ENCODE measurements around the gene PTP4A2. TPM values are rescaled to one million over a fixed set of nuclear protein-coding genes. Genes with fewer than 3 reads are reported as not detected.

Gene PTP4A2
- total and polyA plus RNA-seq, 2 donors (not counting 3 experiments of a cell fraction or from before 2014, with no cell fraction given): 74.1 to 184 TPM

DNA sequence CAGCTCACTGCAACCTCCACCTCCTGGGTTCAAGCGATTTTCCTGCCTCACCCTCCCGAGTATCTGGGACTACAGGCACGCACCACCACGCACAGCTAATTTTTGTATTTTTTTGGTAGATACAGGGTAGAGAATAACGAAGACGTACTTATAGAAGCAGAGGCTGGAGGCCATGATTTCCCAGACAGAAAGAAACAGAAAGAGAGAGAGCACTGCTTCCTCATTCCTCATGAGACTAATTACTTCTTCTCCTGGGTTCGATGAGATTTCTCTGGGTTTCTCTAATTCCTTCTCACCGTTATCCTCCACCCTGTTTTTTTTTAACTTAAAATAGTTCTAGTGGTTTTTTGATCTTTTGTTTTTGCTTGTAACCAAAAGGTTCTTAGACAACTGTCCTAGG lies 23.4 kb upstream of the PTP4A2 start:
- Histone ChIP-seq H3K9me1 (replicated peaks; ENCODE audit: control insufficient read depth, extremely low read depth, insufficient read depth, low read length) (no peaks in the 10 kb centered on the region), H3K4me1 (ENCODE audit: control insufficient read depth, extremely low read depth, insufficient read depth, low read length) (no peaks in the 10 kb centered on the region), H3K79me2 (ENCODE audit: control insufficient read depth, insufficient read depth, low read length) (no peaks in the 10 kb centered on the region), H3K36me3 (ENCODE audit: control insufficient read depth in 2 of 2, extremely low read depth in 1 of 2, insufficient read depth in 2 of 2, low read length in 2 of 2) (no peaks in the 10 kb centered on the region), H3K27ac (ENCODE audit: insufficient read depth, low read depth, low read length) (no peak overlapping the region), H4K20me1 (replicated peaks; ENCODE audit: control insufficient read depth, extremely low read depth, insufficient read depth, low read length) (no peaks in the 10 kb centered on the region), H3K4me3 (replicated peaks in 1 of 3; ENCODE audit: insufficient read depth in 1 of 3, low read depth in 1 of 3, low read length in 3 of 3) (no peak overlapping the region), H2AFZ (ENCODE audit: low read depth, low read length) (no peak overlapping the region), H3K27me3 (ENCODE audit: control insufficient read depth in 2 of 2, insufficient read depth in 2 of 2, low read length in 2 of 2) (no peaks in the 10 kb centered on the region), H3K9me3 (replicated peaks; ENCODE audit: control insufficient read depth, insufficient read depth, low read length) (no peaks in the 10 kb centered on the region), H3K9ac (replicated peaks; ENCODE audit: extremely low read depth, insufficient read depth, low read length) (no peak overlapping the region), H3K4me2 (ENCODE audit: insufficient read depth, low read length) (no peak overlapping the region)
- CTCF ChIA-PET: interaction anchor here (1.1 to 6.4 kb wide), 5 partner anchors 9 to 198 kb away, joined by 3 to 197 read pairs (median 4); partner anchors contain the start of genes PTP4A2 and SPOCD1
- POLR2A ChIA-PET: interaction anchor here (0.5 to 1.3 kb wide), 2 partner anchors 26 to 285 kb away, joined by 3 to 4 read pairs; no protein-coding TSS in a partner anchor
- no TSS peak for BruUV-seq (replicated peaks)
- dilution Hi-C loops (cut with MboI; ENCODE audit: extremely low pct_ligation_motif_present, low sequenced_read_pairs) (no loop called here), intact Hi-C loops (cut with micrococcal nuclease) (loop anchor here (5.0 kb wide), 1 partner anchor 299 kb away; no protein-coding TSS in a partner anchor)
- TF ChIP-seq JUN (IDR thresholded peaks at IDR 0.05; ENCODE audit: borderline replicate concordance, insufficient read depth, insufficient read length, low read depth) (no peak), POLR2A (IDR thresholded peaks at IDR 0.05; ENCODE audit: low read depth, low read length) (no peak), GATA2 (IDR thresholded peaks at IDR 0.05; ENCODE audit: insufficient read depth, insufficient read length, low read depth, low read length) (no peak), FOS (IDR thresholded peaks at IDR 0.05; ENCODE audit: borderline replicate concordance, insufficient read depth, low read length) (no peak), MAX (IDR thresholded peaks at IDR 0.05; ENCODE audit: insufficient read depth, insufficient read length) (no peak), POLR2AphosphoS5 (IDR thresholded peaks at IDR 0.05; ENCODE audit: insufficient read depth, low read depth, low read length) (no peak), EZH2 (IDR thresholded peaks at IDR 0.05; ENCODE audit: borderline replicate concordance, low read depth, low read length, severe bottlenecking) (no peak), MYC (IDR thresholded peaks at IDR 0.05; ENCODE audit: low read depth, low read length) (no peak)
- TF ChIP-seq, protein P1, sequence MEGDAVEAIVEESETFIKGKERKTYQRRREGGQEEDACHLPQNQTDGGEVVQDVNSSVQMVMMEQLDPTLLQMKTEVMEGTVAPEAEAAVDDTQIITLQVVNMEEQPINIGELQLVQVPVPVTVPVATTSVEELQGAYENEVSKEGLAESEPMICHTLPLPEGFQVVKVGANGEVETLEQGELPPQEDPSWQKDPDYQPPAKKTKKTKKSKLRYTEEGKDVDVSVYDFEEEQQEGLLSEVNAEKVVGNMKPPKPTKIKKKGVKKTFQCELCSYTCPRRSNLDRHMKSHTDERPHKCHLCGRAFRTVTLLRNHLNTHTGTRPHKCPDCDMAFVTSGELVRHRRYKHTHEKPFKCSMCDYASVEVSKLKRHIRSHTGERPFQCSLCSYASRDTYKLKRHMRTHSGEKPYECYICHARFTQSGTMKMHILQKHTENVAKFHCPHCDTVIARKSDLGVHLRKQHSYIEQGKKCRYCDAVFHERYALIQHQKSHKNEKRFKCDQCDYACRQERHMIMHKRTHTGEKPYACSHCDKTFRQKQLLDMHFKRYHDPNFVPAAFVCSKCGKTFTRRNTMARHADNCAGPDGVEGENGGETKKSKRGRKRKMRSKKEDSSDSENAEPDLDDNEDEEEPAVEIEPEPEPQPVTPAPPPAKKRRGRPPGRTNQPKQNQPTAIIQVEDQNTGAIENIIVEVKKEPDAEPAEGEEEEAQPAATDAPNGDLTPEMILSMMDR (IDR thresholded peaks at IDR 0.05; ENCODE audit: extremely low read depth in 1 of 2, insufficient read depth in 1 of 2, low read depth in 1 of 2, low read length in 2 of 2): no peak
- FAIRE-seq (no peak), DNase-seq (ENCODE audit: low read depth, low spot score) (no peak)
